ENCODE results near the gene JPH4.
"Not testable (repeated sequence)": the region's sequence is repeated elsewhere in the genome, so short reads cannot be mapped to it uniquely, and the experiment has no call there.

Gene JPH4

GRCh38 chr14:23609001-23609400 lies 30.4 kb upstream of the JPH4 start:
- no peak for DNase-seq (ENCODE audit: low read depth in 2 of 2)

GRCh38 chr14:23608454-23608853 lies 29.9 kb upstream of the JPH4 start:
- DNase-seq (ENCODE audit: low read depth in 2 of 2): no peak

DNA sequence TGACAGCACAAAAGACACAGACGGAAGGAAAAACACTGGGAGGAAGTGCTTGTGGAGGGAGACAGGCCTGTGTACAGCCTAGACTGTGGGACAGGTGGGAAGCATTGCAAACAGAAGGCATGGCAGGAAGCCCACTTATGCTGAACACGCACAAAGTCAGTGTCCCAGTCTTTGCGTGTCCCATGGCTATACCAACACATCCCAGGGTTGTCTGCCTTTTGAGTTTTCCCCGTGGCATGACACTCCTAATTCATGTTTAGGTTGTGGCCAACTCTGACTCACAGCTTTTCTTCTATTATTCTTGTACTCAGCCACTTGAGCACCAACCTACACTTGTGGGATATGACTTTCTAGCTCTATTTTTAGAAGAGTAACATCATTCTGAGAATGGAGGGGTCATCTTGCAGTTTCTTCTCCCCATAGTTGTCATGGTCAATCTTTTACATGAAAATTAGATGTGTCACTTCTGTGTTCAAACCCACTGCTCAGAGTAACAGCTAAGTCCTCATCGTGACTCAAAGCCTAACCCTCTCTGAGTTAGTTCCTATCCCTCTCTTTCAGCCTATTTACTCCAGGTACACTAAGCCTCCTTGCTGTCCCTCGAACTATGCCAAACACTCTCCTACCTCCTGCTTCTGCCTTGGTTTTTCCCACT lies 27.5 kb upstream of the JPH4 start:
- no peak for DNase-seq (ENCODE audit: low read depth in 2 of 2)

GRCh38 chr14:23604675-23605170 lies 26.1 kb upstream of the JPH4 start:
- DNase-seq (ENCODE audit: low read depth in 2 of 2): no peak

GRCh38 chr14:23604148-23604547 lies 25.6 kb upstream of the JPH4 start:
- DNase-seq (ENCODE audit: low read depth in 2 of 2): no peak

- no peak for DNase-seq (ENCODE audit: low read depth in 2 of 2)
Observed at GRCh38 chr14:23603103-23603502, 24.5 kb upstream of the JPH4 start.

DNA sequence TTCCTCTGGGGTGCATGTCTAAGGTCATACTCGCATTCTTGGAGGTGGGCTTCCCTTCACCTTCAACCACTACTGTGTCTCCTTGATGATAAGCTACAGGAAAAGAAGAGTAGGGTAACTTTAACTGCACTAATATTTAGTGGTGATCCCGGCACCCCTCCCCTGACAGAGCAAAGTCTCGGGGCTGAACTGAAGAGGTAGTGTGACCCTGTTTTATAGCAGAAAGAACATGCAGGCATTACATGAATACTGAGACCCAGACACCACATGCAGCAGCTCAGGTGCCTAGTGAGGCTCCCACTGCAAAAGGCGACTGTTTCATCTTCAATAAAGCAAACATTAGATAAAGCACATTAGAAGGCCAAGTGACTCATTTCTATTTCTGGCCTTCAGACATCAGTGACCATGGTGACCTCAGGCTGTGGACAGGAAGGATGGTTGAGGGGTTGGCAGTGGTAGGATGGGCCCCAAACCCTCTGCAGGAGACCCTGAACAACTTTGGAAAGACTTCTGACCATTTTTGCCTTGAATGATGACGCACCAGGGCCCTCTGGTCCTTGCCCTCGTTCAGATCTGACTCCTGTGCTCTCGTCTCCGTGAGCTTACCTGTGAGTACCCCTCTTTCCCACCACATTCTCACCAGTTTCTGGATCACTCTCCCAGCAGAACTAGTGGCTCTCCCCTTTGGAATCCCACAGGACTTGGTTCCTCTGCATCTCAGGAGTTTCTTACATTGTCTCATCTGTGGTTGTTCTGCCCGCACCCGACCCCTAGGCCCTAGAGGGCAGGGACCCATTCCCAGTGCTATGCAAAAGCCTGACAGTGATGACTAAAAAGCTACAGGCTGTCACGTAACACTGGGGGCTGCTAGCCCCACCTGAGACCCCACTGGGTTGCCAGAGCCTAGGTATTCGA lies 23.8 kb upstream of the JPH4 start:
- DNase-seq (ENCODE audit: low read depth in 2 of 2): no peak

DNA sequence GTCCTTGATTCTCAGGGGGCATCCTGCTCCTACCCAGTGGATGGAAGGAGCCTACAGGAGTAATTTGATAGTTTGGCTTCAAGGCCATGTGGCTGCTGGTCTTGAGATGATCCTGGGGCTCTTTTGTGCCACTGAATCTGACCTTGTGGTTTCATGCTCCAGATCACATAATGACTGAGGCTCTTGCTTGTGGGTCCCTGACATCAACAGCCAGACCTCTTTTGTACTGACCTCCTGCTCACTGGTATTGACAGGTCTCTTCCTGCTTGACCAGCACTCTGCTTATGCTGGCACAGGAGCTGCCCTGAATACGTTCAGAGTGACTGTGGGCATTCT lies 23.2 kb upstream of the JPH4 start:
- no peak for DNase-seq (ENCODE audit: low read depth in 2 of 2)

GRCh38 chr14:23601424-23601823 lies 22.8 kb upstream of the JPH4 start:
- no peak for DNase-seq (ENCODE audit: low read depth in 2 of 2)

DNA sequence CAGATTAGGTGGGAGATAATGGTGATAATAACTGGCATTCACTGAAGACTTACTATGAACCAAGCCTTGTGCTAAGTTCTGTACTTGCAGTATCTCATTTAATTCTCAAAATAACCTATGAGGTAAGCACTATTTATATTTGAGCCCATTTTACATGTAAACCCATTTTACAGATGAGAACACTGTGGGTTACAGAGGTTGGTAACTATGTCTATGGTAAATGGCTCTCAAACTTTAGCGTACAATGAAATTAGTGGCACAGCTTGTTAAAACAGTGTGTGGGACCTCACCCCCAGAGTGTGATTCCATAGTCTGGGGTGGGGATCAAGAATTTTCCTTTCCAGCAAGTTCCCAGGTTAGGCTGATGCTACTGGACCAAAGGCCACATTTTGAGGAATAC lies 22.2 kb upstream of the JPH4 start:
- no peak for DNase-seq (ENCODE audit: low read depth in 2 of 2)

DNA sequence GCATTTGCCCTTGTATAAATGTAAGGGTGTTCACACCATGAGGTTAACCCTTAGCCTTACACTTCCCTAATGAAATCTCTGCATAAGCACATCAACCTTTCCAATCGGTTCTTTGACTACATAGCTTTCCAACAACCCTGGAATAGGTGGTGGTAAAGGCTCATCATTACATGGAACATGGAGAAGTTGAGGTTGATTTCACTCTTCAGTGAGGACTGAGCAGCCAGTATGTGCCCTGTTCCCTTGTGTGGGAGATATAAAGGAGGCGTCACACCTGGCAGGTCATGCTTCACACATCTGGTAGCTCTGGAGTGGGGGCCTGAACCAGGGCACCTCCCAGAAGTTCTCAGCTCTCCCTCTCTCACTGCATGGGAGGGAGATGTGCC lies 21.7 kb upstream of the JPH4 start:
- no peak for DNase-seq (ENCODE audit: low read depth in 2 of 2)

GRCh38 chr14:23594191-23594590 lies 15.6 kb upstream of the JPH4 start:
- not testable (repeated sequence) for DNase-seq (ENCODE audit: low read depth in 2 of 2)

GRCh38 chr14:23590198-23590597 lies 11.6 kb upstream of the JPH4 start:
- DNase-seq (ENCODE audit: low read depth in 2 of 2): no peak

- no peak for DNase-seq (ENCODE audit: low read depth in 2 of 2)
Observed at GRCh38 chr14:23589606-23590005, 11.0 kb upstream of the JPH4 start.

DNA sequence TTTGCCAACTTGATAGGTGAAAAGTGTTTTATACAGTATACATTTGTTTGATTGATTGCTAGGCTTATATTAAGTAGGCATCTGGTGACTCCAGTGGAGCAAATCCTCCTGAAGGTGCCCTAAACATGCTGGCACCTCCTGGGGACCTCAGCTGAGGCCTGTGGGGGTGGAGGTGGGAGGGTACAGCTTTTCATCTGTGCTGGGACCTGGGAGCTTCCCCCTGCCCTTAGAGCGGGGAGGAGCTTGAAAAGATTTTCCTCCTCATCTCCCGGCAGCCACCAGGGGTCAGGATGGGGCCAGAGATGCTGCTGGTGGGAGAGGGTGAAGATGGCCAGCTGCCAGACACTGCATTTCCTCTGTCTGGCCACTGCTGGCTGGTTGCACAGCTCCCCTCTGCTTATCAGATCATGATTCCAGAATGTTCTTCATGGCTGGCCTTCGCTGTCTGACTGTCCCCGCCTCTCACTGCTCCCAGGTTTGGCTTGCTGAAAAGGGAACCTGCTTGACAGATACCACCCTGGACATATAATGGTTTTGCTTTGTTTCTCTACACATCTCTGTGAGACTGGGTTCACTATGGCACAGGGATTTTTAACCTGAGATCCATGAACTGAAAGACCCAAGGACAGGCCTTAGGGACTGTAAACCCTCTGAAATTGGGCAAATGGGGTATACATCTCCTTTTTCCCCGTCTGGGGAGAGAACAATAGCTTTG lies 10.5 kb upstream of the JPH4 start:
- DNase-seq (ENCODE audit: low read depth in 2 of 2): peak; percentile 53 to 76

DNA sequence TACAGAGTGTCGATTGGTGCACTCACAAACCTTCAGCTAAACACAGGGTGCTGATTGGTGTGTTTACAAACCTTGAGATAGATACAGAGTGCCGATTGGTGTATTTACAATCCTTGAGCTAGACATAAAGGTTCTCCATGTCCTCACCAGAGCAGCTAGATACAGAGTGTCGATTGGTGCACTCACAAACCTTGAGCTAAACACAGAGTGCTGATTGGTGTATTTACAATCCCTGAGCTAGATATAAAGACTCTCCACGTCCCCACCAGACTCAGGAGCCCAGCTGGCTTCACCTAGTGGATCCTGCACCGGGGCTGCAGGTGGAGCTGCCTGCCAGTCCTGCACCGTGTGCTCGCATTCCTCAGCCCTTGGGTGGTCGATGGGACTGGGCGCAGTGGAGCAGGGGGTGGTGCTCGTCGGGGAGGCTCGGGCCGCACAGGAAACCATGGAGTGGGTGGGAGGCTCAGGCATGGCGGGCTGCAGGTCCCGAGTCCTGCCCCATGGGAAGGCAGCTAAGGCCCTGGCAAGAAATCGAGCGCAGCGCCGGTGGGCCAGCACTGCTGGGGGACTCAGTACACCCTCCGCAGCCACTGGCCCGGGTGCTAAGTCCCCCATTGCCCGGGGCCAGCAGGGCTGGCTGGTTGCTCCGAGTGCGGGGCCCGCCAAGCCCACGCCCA lies 6.1 kb upstream of the JPH4 start:
- DNase-seq (ENCODE audit: low read depth in 2 of 2): not testable (repeated sequence)

DNA sequence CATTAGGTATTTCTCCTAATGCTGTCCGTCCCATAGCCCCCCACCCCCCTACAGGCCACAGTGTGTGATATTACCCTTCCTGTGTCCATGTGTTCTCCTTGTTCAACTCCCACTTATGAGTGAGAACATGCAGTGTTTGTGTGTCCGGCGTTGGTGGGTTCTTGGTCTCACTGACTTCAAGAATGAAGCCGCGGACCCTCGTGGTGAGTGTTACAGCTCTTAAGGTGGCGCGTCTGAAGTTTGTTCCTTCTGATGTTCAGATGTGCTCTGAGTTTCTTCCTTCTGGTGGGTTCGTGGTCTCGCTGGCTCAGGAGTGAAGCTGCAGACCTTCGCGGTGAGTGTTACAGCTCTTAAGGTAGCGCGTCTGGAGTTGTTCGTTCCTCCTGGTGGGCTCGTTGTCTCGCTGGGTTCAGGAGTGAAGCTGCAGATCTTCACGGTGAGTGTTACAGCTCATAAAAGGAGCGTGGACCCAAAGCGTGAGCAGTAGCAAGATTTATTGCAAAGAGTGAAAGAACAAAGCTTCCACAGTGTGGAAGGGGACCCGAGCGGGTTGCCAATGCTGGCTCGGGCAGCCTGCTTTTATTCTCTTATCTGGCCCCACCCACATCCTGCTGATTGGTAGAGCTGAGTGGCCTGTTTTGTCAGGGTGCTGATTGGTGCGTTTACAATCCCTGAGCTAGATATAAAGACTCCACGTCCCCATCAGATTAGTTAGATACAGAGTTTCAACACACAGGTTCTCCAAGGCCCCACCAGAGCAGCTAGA lies 5.4 kb upstream of the JPH4 start:
- DNase-seq (ENCODE audit: low read depth in 2 of 2): not testable (repeated sequence)

GRCh38 chr14:23582906-23583760 lies 4.5 kb upstream of the JPH4 start:
- no peak for DNase-seq (ENCODE audit: low read depth in 2 of 2)

GRCh38 chr14:23580948-23581281 lies 2.3 kb upstream of the JPH4 start:
- no peak for DNase-seq (ENCODE audit: low read depth in 2 of 2)

DNA sequence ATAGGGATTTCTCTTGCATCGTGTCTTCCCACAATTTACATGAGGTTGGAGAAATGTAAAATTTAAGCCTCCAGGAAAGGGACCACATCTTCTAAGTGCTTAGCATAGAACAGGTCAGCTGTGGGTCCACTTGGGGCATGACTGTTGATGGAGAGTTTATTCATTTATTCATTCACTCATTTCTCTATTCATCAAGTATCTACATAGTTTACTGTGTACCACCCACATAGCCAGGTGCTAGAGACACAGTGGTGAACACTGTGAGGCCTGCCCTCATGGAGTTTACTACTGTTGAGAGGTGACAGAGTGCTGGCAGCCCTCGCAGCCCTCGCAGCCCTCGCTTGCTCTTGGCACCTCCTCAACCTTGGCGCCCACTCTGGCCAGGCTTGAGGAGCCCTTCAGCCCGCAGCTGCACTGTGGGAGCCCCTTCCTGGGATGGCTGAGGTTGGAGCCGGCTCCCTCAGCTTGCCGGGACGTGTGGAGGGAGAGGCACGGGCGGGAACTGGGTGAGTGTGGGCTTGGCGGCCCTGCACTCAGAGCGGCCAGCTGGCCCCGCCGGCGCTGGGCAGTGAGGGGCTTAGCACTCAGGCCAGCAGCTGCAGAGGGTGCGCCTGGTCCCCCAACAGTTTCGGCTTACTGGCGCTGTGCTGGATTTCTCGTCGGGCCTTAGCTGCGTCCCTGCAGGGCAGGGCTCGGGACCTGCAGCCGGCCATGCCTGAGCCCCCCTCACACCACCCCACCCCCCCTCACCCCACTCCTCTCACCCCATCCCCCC lies 1.7 kb upstream of the JPH4 start:
- no peak for DNase-seq (ENCODE audit: low read depth in 2 of 2)

All from stimulated activated CD4-positive, alpha-beta T cell treated with anti-CD3 and anti-CD28 coated beads, Interleukin-12 subunit alpha, Interleukin-12 subunit beta, amount 100 ng/mL, for 24 hours (primary cell).